Stomach (tissue), 4 donors: ENCODE measurements around the gene ST6GALNAC3.

ENCODE experiments used
- CTCF ChIP-seq, 7 experiments: fragments of 450-650 bp in 4 of 7; fragments of 200-600 bp in 3 of 7; sonication (generic) in 3 of 7; IDR thresholded peaks; one replicate each; pipeline ENCODE4 v1.5.1; 2016 to 2019; ENCODE audit warnings: antibody characterized with exemption in 7 of 7, control low read depth in 2 of 7, mild to moderate bottlenecking in 1 of 7
- POLR2A ChIP-seq, 4 donors: fragments of 450-650 bp; IDR thresholded peaks; one replicate each; pipeline ENCODE4 v1.6.1; 2016; ENCODE audit warnings: antibody characterized with exemption in 4 of 4, control low read depth in 2 of 4, mild to moderate bottlenecking in 1 of 4, moderate library complexity in 1 of 4

DNA sequence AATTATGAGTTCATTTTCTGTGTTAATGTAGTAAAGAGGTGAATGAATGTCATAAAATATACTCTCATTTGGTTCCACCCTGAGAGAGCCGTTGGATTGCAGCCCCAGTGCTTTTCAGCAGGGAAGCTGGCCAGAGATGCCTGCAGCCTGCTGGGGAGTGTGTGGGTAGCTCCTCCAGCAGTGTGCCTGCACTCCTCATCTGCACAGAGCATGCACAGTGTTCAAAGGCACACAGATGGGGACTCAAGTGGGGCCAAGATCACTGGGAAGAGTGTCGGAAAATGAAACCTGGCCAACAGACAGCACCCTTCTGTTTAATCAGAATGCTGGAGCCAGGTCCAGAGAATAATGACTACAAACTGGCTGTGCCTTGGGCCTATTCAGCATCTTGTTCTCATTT is 206.8 kb downstream of the ST6GALNAC3 start:
- TF ChIP-seq POLR2A (IDR thresholded peaks at IDR 0.05) = no peak
- no peak for TF ChIP-seq CTCF (IDR thresholded peaks at IDR 0.05)
